Testis (tissue), 3 donors: Measurements from ENCODE around the gene CNNM2. TPM values are rescaled to one million over a fixed set of nuclear protein-coding genes. Genes with fewer than 3 reads are reported as not detected.
"Not testable (repeated sequence)": the region's sequence is repeated elsewhere in the genome, so short reads cannot be mapped to it uniquely, and the experiment has no call there.

ENCODE experiments used
- DNase-seq: peaks from one replicate; pipeline ENCODE4 v3.0.0-alpha.2; 2019
- H3K27ac ChIP-seq, 2 donors: fragments of 200-600 bp; sonication (generic); one replicate each; pipeline ENCODE4 v1.5.1; 2019
- H3K27me3 ChIP-seq: fragments of 200-600 bp; sonication (generic); one replicate; pipeline ENCODE4 v1.5.1; 2019
- H3K36me3 ChIP-seq: fragments of 200-600 bp; sonication (generic); one replicate; pipeline ENCODE4 v1.5.1; 2017; ENCODE audit warnings: low read depth; ENCODE audit errors: missing control alignments
- H3K4me1 ChIP-seq: fragments of 200-600 bp; sonication (generic); one replicate; pipeline ENCODE4 v1.5.1; 2019
- H3K4me3 ChIP-seq, 2 donors: fragments of 200-600 bp; sonication (generic); one replicate each; pipeline ENCODE4 v1.5.1; 2017 to 2019
- H3K9me3 ChIP-seq: fragments of 200-600 bp; sonication (generic); one replicate; pipeline ENCODE4 v1.5.1; 2017
- CTCF ChIP-seq, 3 experiments: fragments of 450-650 bp in 2 of 3; fragments of 200-600 bp in 1 of 3; sonication (generic) in 1 of 3; IDR thresholded peaks; one replicate each; pipeline ENCODE4 v1.5.1; 2016 to 2019; ENCODE audit warnings: antibody characterized with exemption in 3 of 3, mild to moderate bottlenecking in 2 of 3, moderate library complexity in 1 of 3
- POLR2A ChIP-seq: fragments of 450-650 bp; IDR thresholded peaks from one replicate; pipeline ENCODE4 v1.6.1; 2017; ENCODE audit warnings: antibody characterized with exemption, mild to moderate bottlenecking, moderate library complexity
- WGBS, 2 donors: methylation state at CpG; one replicate each; pipeline ENCODE4 v1.1.5; 2018; 5-methylcytosine and 5-hydroxymethylcytosine counted together
- intact Hi-C: fragments of 100-400 bp; cut with DNase I; formaldehyde crosslinking; loops from one replicate; pipeline ENCODE4 v1.15.1; 2023; ENCODE audit warnings: low total_unique reads
- polyA plus RNA-seq: library from polyadenylated mRNA; stranded (reverse); fragments of 350-450 nt; fragmentation: Illumina TruSeq; extraction: RNeasy Lipid Tissue Mini Kit (QIAGEN cat#74804); gene quantifications from one replicate; pipeline ENCODE4 v1.2.3, GENCODE V29; 2014; ENCODE audit warnings: low read depth, low replicate concordance; ENCODE audit not compliant: insufficient read depth
- total RNA-seq, 2 donors: library from RNA; depleted of rRNA; stranded (reverse); fragments of >200 nt; gene quantifications; one replicate each; pipeline ENCODE4 v1.2.3, GENCODE V29; 2016

Gene CNNM2
- total and polyA plus RNA-seq, 3 donors from 2014 or later, result 9.8 to 30.5 (median 24.2) TPM

- no peak overlapping the region for H3K27ac ChIP-seq
- intact Hi-C loops, result no loop called here
- no peak for DNase-seq
Observed at GRCh38 chr10:102962951-102963755, 45.1 kb downstream of the CNNM2 start.

DNA sequence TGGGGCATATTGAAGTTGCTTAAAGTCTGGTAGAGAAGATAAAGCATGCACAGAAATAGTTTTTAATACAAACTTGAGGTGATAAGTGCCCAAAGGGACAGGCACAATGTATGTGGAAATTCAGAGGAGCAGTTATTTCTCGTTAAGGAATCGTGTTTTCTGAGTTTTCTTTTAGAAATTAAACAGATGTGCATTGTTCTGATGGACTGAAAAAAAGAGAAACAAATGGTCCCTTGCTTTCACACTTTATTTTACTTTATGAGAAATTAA, 45.6 kb downstream of the CNNM2 start:
- Histone ChIP-seq H3K4me1 (no peaks in the 10 kb centered on the region), H3K27me3 (no peaks in the 10 kb centered on the region), H3K27ac (no peak overlapping the region), H3K36me3 (no peaks in the 10 kb centered on the region), H3K4me3 (no peak overlapping the region), H3K9me3 (no peaks in the 10 kb centered on the region)
- no peak for DNase-seq
- TF ChIP-seq CTCF (IDR thresholded peaks at IDR 0.05), result no peak
- no peak for TF ChIP-seq POLR2A
- 75 to 83% methylated on average over 2 of the region's 2 CpGs for WGBS, 2 donors
- intact Hi-C loops, result no loop called here

More at GRCh38 chr10:102962951-102963755, 45.1 kb downstream of the CNNM2 start:
- WGBS, 2 donors, result 58 to 63% methylated on average over 6 of the region's 6 CpGs
- TF ChIP-seq POLR2A, result no peak
- no peak for TF ChIP-seq CTCF (IDR thresholded peaks at IDR 0.05)
- Histone ChIP-seq H3K27me3 (no peaks in the 10 kb centered on the region), H3K4me1 (no peaks in the 10 kb centered on the region), H3K4me3 (no peak overlapping the region), H3K9me3 (no peaks in the 10 kb centered on the region), H3K36me3 (no peaks in the 10 kb centered on the region)

GRCh38 chr10:102964064-102964463, 46.0 kb downstream of the CNNM2 start:
- H3K9me3 ChIP-seq, intact Hi-C loops, DNase-seq, H3K4me3 ChIP-seq, H3K4me1 ChIP-seq, H3K27ac ChIP-seq, H3K27me3 ChIP-seq, H3K36me3 ChIP-seq: not testable (repeated sequence)
- WGBS, 2 donors, result 98 to 100% methylated on average over 2 of the region's 2 CpGs

- Histone ChIP-seq H3K27me3 (no peaks in the 10 kb centered on the region), H3K9me3 (no peaks in the 10 kb centered on the region), H3K4me3 (no peak overlapping the region), H3K4me1 (no peaks in the 10 kb centered on the region), H3K27ac (no peak overlapping the region), H3K36me3 (no peaks in the 10 kb centered on the region)
- no peak for DNase-seq
- WGBS, 2 donors, result 92 to 93% methylated on average over 8 of the region's 8 CpGs
- intact Hi-C loops, result no loop called here
- TF ChIP-seq CTCF (IDR thresholded peaks at IDR 0.05) (no peak), POLR2A (no peak)
Observed at GRCh38 chr10:102964713-102965112, 46.6 kb downstream of the CNNM2 start.

DNA sequence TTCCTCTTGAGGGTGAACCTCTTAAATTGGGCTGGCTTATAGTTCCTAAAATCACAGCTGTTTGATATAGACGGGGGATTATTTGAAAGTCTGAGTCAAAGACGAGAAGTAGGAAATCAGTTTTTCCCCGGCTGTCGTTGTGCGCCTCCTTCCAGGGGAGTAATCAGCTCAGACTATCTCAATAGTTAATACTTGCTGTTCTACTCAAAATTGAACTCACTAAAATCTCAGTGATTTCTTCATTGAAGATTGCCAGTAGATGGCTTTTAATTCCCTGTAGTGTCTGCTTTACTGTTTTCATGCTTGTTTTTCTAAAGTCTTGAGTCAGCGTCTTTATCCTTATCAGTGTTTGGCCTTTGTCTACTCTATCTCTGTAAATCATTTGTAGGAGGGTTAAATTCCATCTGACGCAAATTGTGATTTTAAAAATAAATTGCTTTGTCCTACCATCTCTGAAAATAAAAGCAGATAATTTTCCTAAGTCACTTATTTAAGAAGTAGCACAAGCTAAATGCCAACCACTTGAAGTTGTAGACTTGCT, 47.3 kb downstream of the CNNM2 start:
- Histone ChIP-seq H3K36me3 (no peaks in the 10 kb centered on the region), H3K27me3 (no peaks in the 10 kb centered on the region), H3K4me3 (no peak overlapping the region), H3K9me3 (no peaks in the 10 kb centered on the region), H3K27ac (no peak overlapping the region), H3K4me1 (no peaks in the 10 kb centered on the region)
- TF ChIP-seq CTCF (IDR thresholded peaks at IDR 0.05), result no peak
- TF ChIP-seq POLR2A, result no peak
- DNase-seq, result no peak
- intact Hi-C loops, result no loop called here
- WGBS, 2 donors, result 54 to 61% methylated on average over 7 of the region's 7 CpGs
